SK-N-SH treated with all-trans-retinoic acid at 6 μM for 48 hours (cell line): ENCODE data around the gene FSTL1.

Experiments
- ATAC-seq: fragments of 200-7000 bp; cut with Tn5 transposase; 3 replicates; pipeline ENCODE4 v1.9.1; 2020; ENCODE audit warnings: mild to moderate bottlenecking, moderate library complexity
- ARNTL ChIP-seq: fragments of 450-650 bp; formaldehyde crosslinking; IDR thresholded peaks from 2 replicates; pipeline ENCODE4 v1.5.0; 2020; ENCODE audit warnings: low read depth, mild to moderate bottlenecking, moderate library complexity, borderline replicate concordance
- BACH2 ChIP-seq: fragments of 250-450 bp; sonication (Bioruptor Pico); IDR thresholded peaks from 2 replicates; pipeline ENCODE4 v1.9.0; 2021; ENCODE audit warnings: mild to moderate bottlenecking, borderline replicate concordance
- CREB5 ChIP-seq: fragments of 250-450 bp; sonication (Bioruptor Pico); IDR thresholded peaks from 2 replicates; pipeline ENCODE4 v1.5.1; 2020; ENCODE audit warnings: low read depth, mild to moderate bottlenecking, moderate library complexity
- CSDC2 ChIP-seq: fragments of 250-450 bp; sonication (Bioruptor Pico); IDR thresholded peaks from 2 replicates; pipeline ENCODE4 v1.5.0; 2020; ENCODE audit warnings: mild to moderate bottlenecking, moderate library complexity
- CSRNP3 ChIP-seq: fragments of 250-450 bp; sonication (Bioruptor Pico); IDR thresholded peaks from 2 replicates; pipeline ENCODE4 v1.5.1; 2021; ENCODE audit warnings: mild to moderate bottlenecking, moderate library complexity
- ESRRG ChIP-seq: fragments of 250-450 bp; sonication (Bioruptor Pico); IDR thresholded peaks from 2 replicates; pipeline ENCODE4 v1.6.1; 2021; ENCODE audit warnings: mild to moderate bottlenecking
- ISL1 ChIP-seq: fragments of 250-450 bp; sonication (Bioruptor Pico); IDR thresholded peaks from 2 replicates; pipeline ENCODE4 v2.1.2; 2022; ENCODE audit warnings: mild to moderate bottlenecking, moderate library complexity
- OSR1 ChIP-seq: fragments of 250-450 bp; sonication (Bioruptor Pico); IDR thresholded peaks from 2 replicates; pipeline ENCODE4 v1.8.0; 2022; ENCODE audit warnings: moderate library complexity, mild to moderate bottlenecking, inconsistent platforms
- POU6F1 ChIP-seq: fragments of 250-450 bp; sonication (Bioruptor Pico); IDR thresholded peaks from 2 replicates; pipeline ENCODE4 v1.8.0; 2021; ENCODE audit warnings: low read depth, mild to moderate bottlenecking, moderate library complexity, borderline replicate concordance
- PPARA ChIP-seq: fragments of 250-450 bp; sonication (Bioruptor Pico); IDR thresholded peaks from 2 replicates; pipeline ENCODE4 v1.5.0; 2020; ENCODE audit warnings: mild to moderate bottlenecking, borderline replicate concordance
- RARB ChIP-seq: fragments of 250-450 bp; sonication (Bioruptor Pico); IDR thresholded peaks from 2 replicates; pipeline ENCODE4 v1.8.0; 2021; ENCODE audit warnings: mild to moderate bottlenecking, moderate library complexity
- SNAI2 ChIP-seq: fragments of 250-450 bp; sonication (Bioruptor Pico); IDR thresholded peaks from 2 replicates; pipeline ENCODE4 v1.5.0; 2020; ENCODE audit warnings: mild to moderate bottlenecking, moderate library complexity
- TCF4 ChIP-seq: fragments of 250-450 bp; sonication (Bioruptor Pico); IDR thresholded peaks from 2 replicates; pipeline ENCODE4 v1.8.0; 2021; ENCODE audit warnings: mild to moderate bottlenecking, moderate library complexity, borderline replicate concordance
- TOX ChIP-seq: fragments of 250-450 bp; sonication (Bioruptor Pico); IDR thresholded peaks from 2 replicates; pipeline ENCODE4 v1.8.0; 2021; ENCODE audit warnings: mild to moderate bottlenecking, moderate library complexity, borderline replicate concordance
- TSHZ2 ChIP-seq: fragments of 250-450 bp; sonication (Bioruptor Pico); IDR thresholded peaks from 2 replicates; pipeline ENCODE4 v1.5.0; 2020; ENCODE audit warnings: mild to moderate bottlenecking, moderate library complexity
- ZC3H10 ChIP-seq: fragments of 250-450 bp; sonication (Bioruptor Pico); IDR thresholded peaks from 2 replicates; pipeline ENCODE4 v1.5.1; 2021; ENCODE audit warnings: mild to moderate bottlenecking, moderate library complexity
- ZFP3 ChIP-seq: fragments of 250-450 bp; sonication (Bioruptor Pico); IDR thresholded peaks from 2 replicates; pipeline ENCODE4 v1.5.0; 2020; ENCODE audit warnings: mild to moderate bottlenecking, moderate library complexity
- ZFP30 ChIP-seq: fragments of 450-650 bp; formaldehyde crosslinking; IDR thresholded peaks from 2 replicates; pipeline ENCODE4 v1.5.0; 2022; ENCODE audit warnings: mild to moderate bottlenecking, moderate library complexity
- ZNF565 ChIP-seq: fragments of 450-650 bp; formaldehyde crosslinking; conservative IDR thresholded peaks from 2 replicates; pipeline ENCODE4 v1.5.0; 2020; ENCODE audit warnings: low read depth, mild to moderate bottlenecking, moderate library complexity
- ZNF70 ChIP-seq: fragments of 450-650 bp; formaldehyde crosslinking; IDR thresholded peaks from 2 replicates; pipeline ENCODE4 v1.5.0; 2020; ENCODE audit warnings: mild to moderate bottlenecking, moderate library complexity
- ZNF8 ChIP-seq: fragments of 450-650 bp; formaldehyde crosslinking; IDR thresholded peaks from 2 replicates; pipeline ENCODE4 v1.5.0; 2020; ENCODE audit warnings: mild to moderate bottlenecking, moderate library complexity

Gene FSTL1

DNA sequence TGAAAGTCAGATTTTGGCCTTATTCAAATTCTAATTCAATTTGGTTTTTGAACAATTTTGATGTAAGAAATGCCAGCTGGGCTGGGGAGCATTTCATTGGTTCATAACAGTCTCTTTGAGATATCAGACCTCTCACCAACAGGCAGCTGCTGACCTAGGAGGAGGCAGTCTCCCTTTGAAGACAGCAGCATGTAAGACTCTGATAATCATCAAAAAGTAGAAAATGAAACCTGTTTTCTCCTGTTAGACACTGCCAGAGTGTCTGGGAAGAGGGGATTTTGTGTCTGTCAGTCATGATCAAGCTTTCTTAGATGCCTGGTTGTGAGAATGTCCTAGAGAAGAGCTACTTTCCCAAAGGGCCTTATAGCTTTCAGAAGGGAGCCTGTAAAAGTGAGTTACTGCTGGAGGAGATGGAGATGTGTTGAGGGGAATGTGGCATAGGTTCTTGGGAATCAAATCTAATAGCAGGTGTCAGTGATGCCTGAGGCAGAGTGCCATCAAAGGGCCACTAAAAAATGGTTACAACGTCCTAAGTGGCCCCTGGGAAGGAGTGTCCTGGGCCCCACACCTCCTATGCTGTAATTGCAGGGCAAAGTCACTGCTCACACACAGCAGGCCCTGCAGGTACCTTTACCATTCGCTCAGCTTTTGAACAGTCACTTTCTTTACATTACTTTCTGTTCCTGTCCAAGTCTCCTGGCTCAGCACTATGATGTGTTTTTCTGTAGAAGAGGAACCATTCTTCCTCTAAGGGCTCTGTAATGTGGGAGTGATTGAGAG is 43.1 kb downstream of the FSTL1 start:
- no peak for ATAC-seq
- TF ChIP-seq CSDC2 (CRISPR knock-in tag), result no peak
- no peak for TF ChIP-seq ZC3H10 (CRISPR knock-in tag)
- TF ChIP-seq PPARA (CRISPR knock-in tag), result no peak
- TF ChIP-seq ESRRG (CRISPR knock-in tag), result no peak
- TF ChIP-seq ZNF8 (CRISPR knock-in tag), result no peak
- no peak for TF ChIP-seq CREB5
- no peak for TF ChIP-seq TSHZ2
- no peak for TF ChIP-seq ZNF70
- no peak for TF ChIP-seq RARB
- no peak for TF ChIP-seq SNAI2 (CRISPR knock-in tag)
- TF ChIP-seq BACH2 (CRISPR knock-in tag), result no peak
- no peak for TF ChIP-seq TCF4
- TF ChIP-seq ARNTL, result no peak
- TF ChIP-seq ZFP3, result no peak

- TF ChIP-seq TSHZ2 (no peak), OSR1 (no peak), TOX (CRISPR knock-in tag) (no peak), PPARA (CRISPR knock-in tag) (no peak), ARNTL (no peak), CSDC2 (CRISPR knock-in tag) (no peak), ZFP3 (no peak), BACH2 (CRISPR knock-in tag) (no peak), CSRNP3 (CRISPR knock-in tag) (no peak), POU6F1 (no peak), ZFP30 (no peak), CREB5 (no peak), RARB (no peak), ZC3H10 (CRISPR knock-in tag) (no peak), ZNF565 (CRISPR knock-in tag) (no peak), ISL1 (CRISPR knock-in tag) (no peak)
- ATAC-seq, result no peak
Observed at GRCh38 chr3:120404876-120405275, 45.9 kb downstream of the FSTL1 start.
